HG02884 (cell line): ENCODE measurements around the gene FOCAD.
A peak's percentile ranks its signal among the peaks of the same experiment; 100 is the strongest.
"Not testable (repeated sequence)": the region's sequence is repeated elsewhere in the genome, so short reads cannot be mapped to it uniquely, and the experiment has no call there.

Source experiments
- ATAC-seq: cut with Tn5 transposase; IDR thresholded peaks from one replicate; pipeline ENCODE4 v1.9.1; 2021; ENCODE audit warnings: mild to moderate bottlenecking, moderate library complexity; ENCODE audit not compliant: unreplicated experiment

FOCAD gene

GRCh38 chr9:20671635-20672034 is 12.4 kb upstream of the FOCAD start:
- no peak for ATAC-seq

- not testable (repeated sequence) for ATAC-seq
Observed at GRCh38 chr9:20673537-20673936, 10.5 kb upstream of the FOCAD start.

- ATAC-seq = no peak
Observed at GRCh38 chr9:20681467-20681866, 2.6 kb upstream of the FOCAD start.

- peak; percentile 14 for ATAC-seq
Observed at GRCh38 chr9:20683351-20684034, 566 bp upstream of the FOCAD start.

- no peak for ATAC-seq
Observed at GRCh38 chr9:20684875-20685696, 1.0 kb downstream of the FOCAD start.

- no peak for ATAC-seq
Observed at GRCh38 chr9:20685769-20686168, 1.7 kb downstream of the FOCAD start.

- ATAC-seq = no peak
Observed at GRCh38 chr9:20689833-20690232, 5.8 kb downstream of the FOCAD start.

- ATAC-seq = no peak
Observed at GRCh38 chr9:20692554-20692953, 8.5 kb downstream of the FOCAD start.

GRCh38 chr9:20693068-20693467 is 9.0 kb downstream of the FOCAD start:
- ATAC-seq = no peak

GRCh38 chr9:20694248-20694647 is 10.2 kb downstream of the FOCAD start:
- ATAC-seq = no peak

GRCh38 chr9:20697021-20697719 is 13.1 kb downstream of the FOCAD start:
- ATAC-seq = no peak

- ATAC-seq = no peak
Observed at GRCh38 chr9:20698782-20699181, 14.7 kb downstream of the FOCAD start.

- ATAC-seq = no peak
Observed at GRCh38 chr9:20701060-20701459, 17.0 kb downstream of the FOCAD start.

- ATAC-seq = no peak
Observed at GRCh38 chr9:20702570-20702969, 18.5 kb downstream of the FOCAD start.

GRCh38 chr9:20703146-20703545 is 19.1 kb downstream of the FOCAD start:
- ATAC-seq = no peak

- ATAC-seq = no peak
Observed at GRCh38 chr9:20707708-20708107, 23.6 kb downstream of the FOCAD start.

GRCh38 chr9:20713172-20713571 is 29.1 kb downstream of the FOCAD start:
- ATAC-seq = no peak

- ATAC-seq = no peak
Observed at GRCh38 chr9:20714442-20715415, 30.7 kb downstream of the FOCAD start.

GRCh38 chr9:20722221-20722620 is 38.2 kb downstream of the FOCAD start:
- ATAC-seq = no peak

GRCh38 chr9:20725675-20726074 is 41.6 kb downstream of the FOCAD start:
- ATAC-seq = no peak

- ATAC-seq = no peak
Observed at GRCh38 chr9:20726144-20726543, 42.1 kb downstream of the FOCAD start.
